SJSA1 (cell line): ENCODE results near the gene BOD1. TPM values are rescaled to one million over a fixed set of nuclear protein-coding genes. Genes with fewer than 3 reads are reported as not detected.

Experiments
- DNase-seq, 2 experiments: peaks; one replicate each; pipeline ENCODE4 v3.0.0-alpha.2; 2015 to 2020; ENCODE audit warnings: low spot score in 2 of 2, low read depth in 1 of 2
- H3K27ac ChIP-seq: fragments of 250-450 bp; sonication (Bioruptor Pico); 2 replicates; pipeline ENCODE4 v1.5.1; 2020; ENCODE audit warnings: mild to moderate bottlenecking, moderate library complexity
- H3K27me3 ChIP-seq: fragments of 250-450 bp; sonication (Bioruptor Pico); replicated peaks from 2 replicates; pipeline ENCODE4 v1.5.1; 2020; ENCODE audit warnings: mild to moderate bottlenecking, moderate library complexity
- H3K36me3 ChIP-seq: fragments of 250-450 bp; sonication (Bioruptor Pico); 2 replicates; pipeline ENCODE4 v1.5.1; 2020; ENCODE audit warnings: mild to moderate bottlenecking
- H3K4me1 ChIP-seq: fragments of 250-450 bp; sonication (Bioruptor Pico); replicated peaks from 2 replicates; pipeline ENCODE4 v1.6.1; 2021; ENCODE audit warnings: mild to moderate bottlenecking
- H3K4me3 ChIP-seq: fragments of 250-450 bp; sonication (Bioruptor Pico); 2 replicates; pipeline ENCODE4 v1.5.1; 2020; ENCODE audit warnings: mild to moderate bottlenecking
- H3K9me3 ChIP-seq: fragments of 250-450 bp; sonication (Bioruptor Pico); replicated peaks from 2 replicates; pipeline ENCODE4 v1.5.1; 2020; ENCODE audit warnings: mild to moderate bottlenecking
- total RNA-seq: library from RNA; depleted of rRNA; stranded (reverse); fragments of >200 nt; shearing (Covaris generic); gene quantifications from 2 replicates; pipeline ENCODE4 v1.2.3, GENCODE V29; 2014

Gene BOD1
- total RNA-seq, 1 experiment from 2014 or later, result 128 TPM

GRCh38 chr5:173570321-173571090 is 45.9 kb downstream of the BOD1 start:
- Histone ChIP-seq H3K4me1 (peaks cover 10% of the 10 kb centered on the region), H3K4me3 (no peak overlapping the region), H3K27me3 (no peaks in the 10 kb centered on the region), H3K36me3 (no peaks in the 10 kb centered on the region), H3K9me3 (0 out of 2 replicates have a peak, but pooled peaks cover 5% of the 10 kb centered on the region), H3K27ac (no peak overlapping the region)
- DNase-seq, result no peak

GRCh38 chr5:173568703-173569102 is 47.7 kb downstream of the BOD1 start:
- Histone ChIP-seq H3K27ac (no peak overlapping the region), H3K4me1 (peaks cover 10% of the 10 kb centered on the region)
- no peak for DNase-seq

GRCh38 chr5:173568128-173568527 is 48.3 kb downstream of the BOD1 start:
- H3K27ac ChIP-seq, result no peak overlapping the region
- DNase-seq, result no peak
- no peak overlapping the region for H3K4me3 ChIP-seq
- H3K27me3 ChIP-seq, result no peaks in the 10 kb centered on the region
- peaks cover 10% of the 10 kb centered on the region for H3K4me1 ChIP-seq
- H3K36me3 ChIP-seq, result no peaks in the 10 kb centered on the region
- H3K9me3 ChIP-seq, result 0 out of 2 replicates have a peak, but pooled peaks cover 5% of the 10 kb centered on the region

More at GRCh38 chr5:173568703-173569102, 47.7 kb downstream of the BOD1 start:
- H3K9me3 ChIP-seq, result 0 out of 2 replicates have a peak, but pooled peaks cover 5% of the 10 kb centered on the region
- no peaks in the 10 kb centered on the region for H3K36me3 ChIP-seq
- H3K27me3 ChIP-seq, result no peaks in the 10 kb centered on the region
- no peak overlapping the region for H3K4me3 ChIP-seq

DNA sequence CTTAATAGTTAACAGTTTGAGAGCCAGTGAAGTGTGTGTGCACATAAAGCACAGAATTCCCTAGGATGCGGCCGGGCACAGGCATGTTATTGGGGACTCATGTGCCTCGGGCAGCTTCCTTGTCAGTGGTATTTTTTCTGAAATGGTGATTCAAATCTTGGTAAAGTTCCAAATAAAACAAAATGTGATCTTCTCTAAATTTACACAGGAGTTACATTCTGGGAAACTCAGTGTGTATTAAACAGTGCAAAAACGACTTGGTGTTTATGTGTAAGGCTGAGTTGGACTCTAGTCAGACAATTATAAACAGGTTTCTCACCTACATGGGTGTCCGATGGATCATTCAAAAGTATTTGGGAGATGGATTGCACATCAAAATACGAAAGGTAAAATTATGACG is 48.9 kb downstream of the BOD1 start:
- DNase-seq, result peak in 1 of 2 experiments; percentile 39
- peaks cover 6% of the 10 kb centered on the region; the same call in 1 of the 2 replicates for H3K4me1 ChIP-seq
- H3K36me3 ChIP-seq, result no peaks in the 10 kb centered on the region

DNA sequence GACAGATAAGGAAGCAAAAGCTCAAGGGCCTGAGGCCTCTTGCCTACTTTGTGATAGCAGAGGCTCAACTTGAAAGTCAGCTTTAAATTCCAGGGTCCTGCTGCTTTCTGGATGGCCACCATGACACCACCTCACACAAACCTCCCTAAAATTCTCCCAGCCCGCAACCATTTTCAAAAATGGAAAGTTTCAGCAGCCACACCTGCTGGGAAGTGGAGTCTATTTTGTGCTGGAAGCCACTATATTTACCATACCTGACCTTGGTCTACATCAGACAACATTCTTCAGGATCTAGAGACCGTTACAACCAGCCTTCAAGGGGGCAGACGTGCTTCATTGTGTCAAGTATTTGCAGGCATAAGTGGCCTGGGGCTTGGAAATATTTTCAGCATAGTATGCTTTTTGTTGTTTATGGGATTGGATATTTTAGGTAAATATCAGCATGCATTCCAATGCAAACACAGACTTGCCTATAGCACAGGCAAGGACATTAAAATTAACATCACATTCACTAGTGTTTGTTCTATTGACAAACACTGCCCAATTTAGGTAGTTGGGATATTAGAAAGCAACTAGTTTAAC is 50.9 kb downstream of the BOD1 start:
- Histone ChIP-seq H3K9me3 (peaks cover 8% of the 10 kb centered on the region), H3K4me1 (peaks cover 6% of the 10 kb centered on the region; the same call in 1 of the 2 replicates), H3K36me3 (no peaks in the 10 kb centered on the region), H3K4me3 (no peak overlapping the region), H3K27ac (no peak overlapping the region), H3K27me3 (no peaks in the 10 kb centered on the region; the same call in 1 of the 2 replicates)
- DNase-seq, result no peak

More for the DNA sequence above, 48.9 kb downstream of the BOD1 start:
- Histone ChIP-seq H3K27ac (no peak overlapping the region), H3K27me3 (no peaks in the 10 kb centered on the region), H3K4me3 (no peak overlapping the region), H3K9me3 (peaks cover 5% of the 10 kb centered on the region; the same call in 1 of the 2 replicates)

- H3K4me3 ChIP-seq, result no peak overlapping the region
- DNase-seq, result no peak
- peaks cover 12% of the 10 kb centered on the region for H3K9me3 ChIP-seq
- no peaks in the 10 kb centered on the region for H3K36me3 ChIP-seq
- no peaks in the 10 kb centered on the region; the same call in 1 of the 2 replicates for H3K27me3 ChIP-seq
- no peak overlapping the region for H3K27ac ChIP-seq
- H3K4me1 ChIP-seq, result peaks cover 6% of the 10 kb centered on the region; the same call in 1 of the 2 replicates
Measured at GRCh38 chr5:173564106-173564505, 52.3 kb downstream of the BOD1 start.

- peaks cover 6% of the 10 kb centered on the region; the same call in 1 of the 2 replicates for H3K4me1 ChIP-seq
- no peak overlapping the region for H3K27ac ChIP-seq
- H3K4me3 ChIP-seq, result no peak overlapping the region
- no peaks in the 10 kb centered on the region; the same call in 1 of the 2 replicates for H3K27me3 ChIP-seq
- no peaks in the 10 kb centered on the region for H3K36me3 ChIP-seq
- no peak for DNase-seq
- H3K9me3 ChIP-seq, result peaks cover 12% of the 10 kb centered on the region
Measured at GRCh38 chr5:173563246-173563645, 53.2 kb downstream of the BOD1 start.

DNA sequence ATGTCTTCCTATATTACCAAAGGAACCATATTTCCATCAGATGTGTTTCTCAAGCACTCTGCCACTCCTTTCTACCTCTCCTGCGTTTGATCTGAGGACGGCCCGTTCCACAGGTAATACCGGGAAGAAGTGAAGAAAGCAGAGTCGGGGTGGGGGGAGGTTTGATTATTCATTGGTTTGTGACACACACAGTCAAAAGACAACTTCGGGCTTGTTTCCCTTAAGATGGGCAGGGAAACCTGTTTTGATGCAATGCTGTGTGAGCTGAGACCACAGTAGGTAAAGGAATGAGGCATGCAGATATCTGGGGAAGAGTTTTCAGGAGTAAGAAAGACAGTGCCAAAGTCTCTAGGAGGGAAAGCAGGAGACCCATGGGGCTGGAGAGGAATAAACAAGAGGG is 54.0 kb downstream of the BOD1 start:
- Histone ChIP-seq H3K36me3 (no peaks in the 10 kb centered on the region), H3K4me3 (no peak overlapping the region), H3K27me3 (no peaks in the 10 kb centered on the region; the same call in 1 of the 2 replicates), H3K27ac (no peak overlapping the region), H3K4me1 (peaks cover 6% of the 10 kb centered on the region), H3K9me3 (peaks cover 12% of the 10 kb centered on the region)
- no peak for DNase-seq
